ENCODE results near the gene CES1. TPM values are rescaled to one million over a fixed set of nuclear protein-coding genes. Genes with fewer than 3 reads are reported as not detected.
"Not testable (repeated sequence)": the region's sequence is repeated elsewhere in the genome, so short reads cannot be mapped to it uniquely, and the experiment has no call there.

CES1 gene
- total RNA-seq, 3 donors from 2014 or later: 9.8 to 81.2 (median 11.6) TPM

DNA sequence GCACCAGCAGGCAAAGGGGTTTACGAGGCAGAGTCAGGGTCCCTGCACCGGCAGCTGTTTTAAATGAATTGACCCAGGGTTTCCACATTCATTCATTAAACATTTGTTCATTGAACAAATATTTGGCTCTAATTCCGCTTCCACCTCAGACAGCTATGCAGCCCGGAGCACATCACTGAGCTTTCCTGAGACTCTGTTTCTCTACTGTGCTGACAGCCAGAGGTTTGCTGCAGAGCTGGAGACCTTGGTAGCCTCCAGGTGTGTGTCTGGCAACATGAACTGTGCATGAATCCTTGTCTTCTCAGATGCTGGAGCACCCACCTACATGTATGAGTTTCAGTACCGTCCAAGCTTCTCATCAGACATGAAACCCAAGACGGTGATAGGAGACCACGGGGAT lies 42.7 kb downstream of the CES1 start:
- H3K36me3 ChIP-seq (ENCODE audit: low read depth); H3K4me1 ChIP-seq (ENCODE audit: low read depth); ATAC-seq; DNase-seq; H3K9me3 ChIP-seq; intact Hi-C loops (cut with DNase I, micrococcal nuclease); H3K4me3 ChIP-seq: not testable (repeated sequence)

DNA sequence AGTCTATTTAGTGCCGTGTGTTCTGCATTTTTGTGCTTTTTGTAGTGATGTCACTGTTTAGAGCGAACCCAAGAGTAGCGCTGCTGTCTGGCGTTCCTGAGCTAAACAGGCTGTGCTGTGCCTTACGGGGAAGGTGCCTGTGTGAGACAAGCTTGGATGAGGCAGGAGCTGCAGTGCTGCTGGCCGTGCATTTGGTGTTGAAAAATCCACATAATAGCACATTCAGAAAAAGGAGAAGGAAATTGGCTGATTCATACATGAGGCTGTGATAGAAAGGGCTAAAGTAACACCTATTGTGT lies 50.2 kb downstream of the CES1 start:
- H3K4me3 ChIP-seq; DNase-seq; intact Hi-C loops (cut with DNase I, micrococcal nuclease); H3K4me1 ChIP-seq (ENCODE audit: low read depth); H3K36me3 ChIP-seq (ENCODE audit: low read depth); ATAC-seq; H3K9me3 ChIP-seq: not testable (repeated sequence)

- ATAC-seq; H3K36me3 ChIP-seq (ENCODE audit: low read depth); H3K4me1 ChIP-seq (ENCODE audit: low read depth); DNase-seq; H3K4me3 ChIP-seq; intact Hi-C loops (cut with DNase I, micrococcal nuclease); H3K9me3 ChIP-seq: not testable (repeated sequence)
These were observed 50.7 kb downstream of the CES1 start for GRCh38 chr16:55782091-55782792.

- H3K4me1 ChIP-seq (ENCODE audit: low read depth); DNase-seq; intact Hi-C loops (cut with DNase I, micrococcal nuclease); H3K4me3 ChIP-seq; H3K9me3 ChIP-seq; H3K36me3 ChIP-seq (ENCODE audit: low read depth); ATAC-seq: not testable (repeated sequence)
These were observed 51.4 kb downstream of the CES1 start for GRCh38 chr16:55781456-55781855.

GRCh38 chr16:55780095-55780407 lies 52.8 kb downstream of the CES1 start:
- H3K9me3 ChIP-seq; intact Hi-C loops (cut with DNase I, micrococcal nuclease); H3K36me3 ChIP-seq (ENCODE audit: low read depth); DNase-seq; H3K4me3 ChIP-seq; H3K4me1 ChIP-seq (ENCODE audit: low read depth); ATAC-seq: not testable (repeated sequence)

DNA sequence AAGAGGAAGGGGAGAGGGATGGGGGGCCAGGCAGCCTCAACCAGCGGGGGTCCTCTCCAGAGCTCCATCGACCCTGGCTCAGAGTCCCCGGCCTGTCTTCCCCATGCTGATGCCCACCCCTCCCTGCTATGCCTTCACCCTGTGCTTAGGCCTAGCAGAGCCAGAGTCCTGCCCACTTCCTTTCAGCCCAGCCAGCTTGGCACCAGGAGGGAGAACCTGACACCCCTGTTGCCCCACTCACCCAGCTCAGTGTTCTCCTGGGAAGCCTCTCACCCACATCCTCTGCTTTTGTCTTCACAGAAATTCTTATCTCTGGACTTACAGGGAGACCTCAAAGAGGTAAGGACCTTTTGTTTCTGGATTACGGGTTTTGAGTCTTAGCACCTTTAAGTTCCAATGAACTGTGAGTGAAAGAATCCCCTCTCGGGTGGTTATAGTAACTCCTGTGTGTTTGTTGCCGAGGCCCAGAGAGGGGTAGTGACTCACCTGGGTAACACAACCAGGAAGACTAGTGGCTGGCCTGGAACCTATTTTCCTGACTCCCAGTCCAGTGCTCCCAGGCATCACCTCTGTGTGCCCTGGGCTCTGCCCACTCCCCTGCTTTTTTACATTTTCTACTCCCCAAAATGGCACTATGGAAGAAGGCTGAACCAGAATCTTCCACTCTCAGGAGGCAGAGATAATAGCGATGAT lies 53.3 kb downstream of the CES1 start:
- ATAC-seq: no peak
- H3K36me3 ChIP-seq (ENCODE audit: low read depth): no peaks in the 10 kb centered on the region
- no peaks in the 10 kb centered on the region for H3K4me1 ChIP-seq (ENCODE audit: low read depth)
- no peak for DNase-seq
- H3K4me3 ChIP-seq: no peak overlapping the region
- intact Hi-C loops (cut with DNase I, micrococcal nuclease): no loop called here
- no peaks in the 10 kb centered on the region for H3K9me3 ChIP-seq
- no peak for TF ChIP-seq CTCF (IDR thresholded peaks at IDR 0.05)

DNA sequence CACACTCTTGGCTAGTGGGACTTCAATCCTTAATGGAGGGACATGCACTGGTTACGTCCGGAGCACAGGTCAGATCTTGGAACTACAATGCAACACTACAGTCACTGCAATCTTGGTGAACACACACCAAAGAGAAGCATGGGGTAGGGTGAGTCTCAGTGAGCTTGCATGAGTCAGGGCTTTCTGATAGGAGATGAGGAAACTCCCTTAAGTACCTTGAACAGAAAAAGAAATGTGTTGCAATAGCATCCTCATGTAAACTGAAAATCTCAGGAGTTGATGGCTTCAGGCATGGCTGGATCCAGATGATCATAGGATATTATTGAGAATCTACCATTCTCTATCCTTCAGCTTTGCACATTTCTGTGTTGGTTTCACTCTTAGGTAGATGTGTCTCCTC lies 54.1 kb downstream of the CES1 start:
- ATAC-seq (no peak), DNase-seq (no peak)
- intact Hi-C loops (cut with DNase I, micrococcal nuclease): no loop called here
- Histone ChIP-seq H3K36me3 (ENCODE audit: low read depth) (no peaks in the 10 kb centered on the region), H3K4me1 (ENCODE audit: low read depth) (no peaks in the 10 kb centered on the region), H3K9me3 (no peaks in the 10 kb centered on the region), H3K4me3 (no peak overlapping the region)
- TF ChIP-seq CTCF (IDR thresholded peaks at IDR 0.05): no peak

GRCh38 chr16:55775857-55776256 lies 57.0 kb downstream of the CES1 start:
- no peaks in the 10 kb centered on the region for H3K9me3 ChIP-seq
- H3K36me3 ChIP-seq (ENCODE audit: low read depth): no peaks in the 10 kb centered on the region
- no peaks in the 10 kb centered on the region for H3K4me1 ChIP-seq (ENCODE audit: low read depth)
- ATAC-seq (no peak), DNase-seq (no peak)
- no peak overlapping the region for H3K4me3 ChIP-seq
- no peak for TF ChIP-seq CTCF (IDR thresholded peaks at IDR 0.05)
- intact Hi-C loops (cut with DNase I, micrococcal nuclease): no loop called here
